ENCODE results near the gene NYAP1. TPM values are rescaled to one million over a fixed set of nuclear protein-coding genes. Genes with fewer than 3 reads are reported as not detected.
"Not testable (repeated sequence)": the region's sequence is repeated elsewhere in the genome, so short reads cannot be mapped to it uniquely, and the experiment has no call there.

NYAP1 gene
- total RNA-seq, 1 donor from 2014 or later = 5.2 TPM

- peaks cover 26% of the 10 kb centered on the region for H3K4me1 Mint-ChIP-seq
- no peaks in the 10 kb centered on the region for H3K27me3 Mint-ChIP-seq (ENCODE audit: low read depth)
- H3K4me3 Mint-ChIP-seq = no peak overlapping the region
- H3K27ac Mint-ChIP-seq (ENCODE audit: unreplicated experiment) = peak overlapping the region; percentile 50
- DNase-seq (ENCODE audit: low read depth, low spot score) = no peak
- no peaks in the 10 kb centered on the region for H3K36me3 Mint-ChIP-seq (ENCODE audit: low read depth)
- H3K9me3 Mint-ChIP-seq = no peaks in the 10 kb centered on the region
- TF ChIP-seq, protein P1, sequence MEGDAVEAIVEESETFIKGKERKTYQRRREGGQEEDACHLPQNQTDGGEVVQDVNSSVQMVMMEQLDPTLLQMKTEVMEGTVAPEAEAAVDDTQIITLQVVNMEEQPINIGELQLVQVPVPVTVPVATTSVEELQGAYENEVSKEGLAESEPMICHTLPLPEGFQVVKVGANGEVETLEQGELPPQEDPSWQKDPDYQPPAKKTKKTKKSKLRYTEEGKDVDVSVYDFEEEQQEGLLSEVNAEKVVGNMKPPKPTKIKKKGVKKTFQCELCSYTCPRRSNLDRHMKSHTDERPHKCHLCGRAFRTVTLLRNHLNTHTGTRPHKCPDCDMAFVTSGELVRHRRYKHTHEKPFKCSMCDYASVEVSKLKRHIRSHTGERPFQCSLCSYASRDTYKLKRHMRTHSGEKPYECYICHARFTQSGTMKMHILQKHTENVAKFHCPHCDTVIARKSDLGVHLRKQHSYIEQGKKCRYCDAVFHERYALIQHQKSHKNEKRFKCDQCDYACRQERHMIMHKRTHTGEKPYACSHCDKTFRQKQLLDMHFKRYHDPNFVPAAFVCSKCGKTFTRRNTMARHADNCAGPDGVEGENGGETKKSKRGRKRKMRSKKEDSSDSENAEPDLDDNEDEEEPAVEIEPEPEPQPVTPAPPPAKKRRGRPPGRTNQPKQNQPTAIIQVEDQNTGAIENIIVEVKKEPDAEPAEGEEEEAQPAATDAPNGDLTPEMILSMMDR (conservative IDR thresholded peaks at IDR 0.05) = no peak
Observed at GRCh38 chr7:100446040-100446439, 37.7 kb upstream of the NYAP1 start.

GRCh38 chr7:100447363-100447762 lies 36.4 kb upstream of the NYAP1 start:
- H3K4me1 Mint-ChIP-seq = peaks cover 26% of the 10 kb centered on the region
- not testable (repeated sequence) for H3K9me3 Mint-ChIP-seq

GRCh38 chr7:100449190-100449795 lies 34.4 kb upstream of the NYAP1 start:
- TF ChIP-seq, protein P1 (conservative IDR thresholded peaks at IDR 0.05) = no peak
- no peaks in the 10 kb centered on the region for H3K27me3 Mint-ChIP-seq (ENCODE audit: low read depth)
- H3K4me3 Mint-ChIP-seq = no peak overlapping the region
- no peaks in the 10 kb centered on the region for H3K36me3 Mint-ChIP-seq (ENCODE audit: low read depth)
- H3K27ac Mint-ChIP-seq (ENCODE audit: unreplicated experiment) = peak overlapping the region; percentile 78
- no peaks in the 10 kb centered on the region for H3K9me3 Mint-ChIP-seq
- peaks cover 13% of the 10 kb centered on the region for H3K4me1 Mint-ChIP-seq
- DNase-seq (ENCODE audit: low read depth, low spot score) = no peak

More at GRCh38 chr7:100447363-100447762, 36.4 kb upstream of the NYAP1 start:
- H3K27me3 Mint-ChIP-seq (ENCODE audit: low read depth); H3K4me3 Mint-ChIP-seq; H3K36me3 Mint-ChIP-seq (ENCODE audit: low read depth); H3K27ac Mint-ChIP-seq (ENCODE audit: unreplicated experiment); DNase-seq (ENCODE audit: low read depth, low spot score): not testable (repeated sequence)

DNA sequence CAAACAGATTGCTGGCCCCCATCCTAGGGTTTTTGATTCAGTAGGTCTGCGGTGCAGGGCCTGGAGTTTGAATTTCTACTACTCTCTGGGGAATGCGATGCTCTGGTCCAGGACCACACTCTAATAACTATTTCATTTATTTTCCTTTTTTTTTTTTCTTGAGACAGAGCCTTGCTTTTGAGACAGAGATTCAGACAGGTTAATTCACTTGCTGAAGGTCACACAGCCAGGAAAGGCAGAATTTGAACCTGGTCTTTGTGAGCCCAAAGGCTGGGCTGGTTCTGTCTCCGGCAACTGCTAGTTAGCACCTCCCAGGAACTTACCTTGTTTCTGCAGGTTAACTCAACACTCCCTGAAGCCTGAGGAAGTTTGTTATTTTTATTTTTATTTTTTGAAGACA lies 31.2 kb upstream of the NYAP1 start:
- no peaks in the 10 kb centered on the region for H3K36me3 Mint-ChIP-seq (ENCODE audit: low read depth)
- no peaks in the 10 kb centered on the region for H3K9me3 Mint-ChIP-seq
- H3K4me3 Mint-ChIP-seq = no peak overlapping the region
- TF ChIP-seq, protein P1 (conservative IDR thresholded peaks at IDR 0.05) = no peak
- peaks cover 3% of the 10 kb centered on the region for H3K4me1 Mint-ChIP-seq
- H3K27me3 Mint-ChIP-seq (ENCODE audit: low read depth) = no peaks in the 10 kb centered on the region
- no peak for DNase-seq (ENCODE audit: low read depth, low spot score)
- no peak overlapping the region for H3K27ac Mint-ChIP-seq (ENCODE audit: unreplicated experiment)

GRCh38 chr7:100453854-100454253 lies 29.9 kb upstream of the NYAP1 start:
- H3K27me3 Mint-ChIP-seq (ENCODE audit: low read depth); H3K27ac Mint-ChIP-seq (ENCODE audit: unreplicated experiment); H3K9me3 Mint-ChIP-seq; H3K4me3 Mint-ChIP-seq; DNase-seq (ENCODE audit: low read depth, low spot score); H3K36me3 Mint-ChIP-seq (ENCODE audit: low read depth); H3K4me1 Mint-ChIP-seq: not testable (repeated sequence)

DNA sequence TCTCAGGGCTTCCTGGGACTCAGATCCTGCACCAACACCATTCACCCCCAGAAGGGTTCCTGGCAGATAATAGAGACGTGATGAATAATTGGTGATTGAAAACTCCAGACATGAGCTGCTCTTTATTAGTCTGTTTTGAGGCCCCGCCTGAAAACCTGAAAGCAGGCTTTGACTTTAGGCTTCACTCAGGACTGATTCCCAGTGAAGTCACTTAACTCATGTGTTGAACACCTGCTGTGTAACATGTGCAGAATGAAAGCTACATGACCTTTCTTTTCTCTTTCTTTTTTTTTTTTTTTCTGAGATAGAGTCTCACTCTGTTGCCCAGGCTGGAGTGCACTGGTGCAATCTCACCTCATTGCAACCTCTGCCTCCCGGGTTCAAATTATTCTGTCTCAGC lies 28.5 kb upstream of the NYAP1 start:
- Mint-ChIP-seq H3K36me3 (ENCODE audit: low read depth) (no peaks in the 10 kb centered on the region), H3K27me3 (ENCODE audit: low read depth) (no peaks in the 10 kb centered on the region), H3K9me3 (no peaks in the 10 kb centered on the region), H3K27ac (ENCODE audit: unreplicated experiment) (no peak overlapping the region), H3K4me3 (no peak overlapping the region), H3K4me1 (peaks cover 3% of the 10 kb centered on the region)
- TF ChIP-seq, protein P1 (conservative IDR thresholded peaks at IDR 0.05) = no peak
- DNase-seq (ENCODE audit: low read depth, low spot score) = no peak

Measured in neural crest cell (in vitro differentiated cells).